IPS-20b (cell line): ENCODE results near the gene ENDOV.

Experiments used
- H3K27ac ChIP-seq: one replicate; pipeline ENCODE4 v1.5.1; 2013; ENCODE audit warnings: low read length
- H3K27me3 ChIP-seq: 2 replicates; pipeline ENCODE4 v1.6.1; 2013; ENCODE audit warnings: mild to moderate bottlenecking, low read length, inconsistent platforms; ENCODE audit not compliant: insufficient read depth
- H3K36me3 ChIP-seq: 2 replicates; pipeline ENCODE4 v1.6.1; 2013; ENCODE audit warnings: low read depth, mild to moderate bottlenecking, inconsistent platforms, low read length, moderate library complexity; ENCODE audit not compliant: insufficient read depth
- H3K4me1 ChIP-seq: 2 replicates; pipeline ENCODE4 v1.6.1; 2013; ENCODE audit warnings: mild to moderate bottlenecking, control low read depth, inconsistent platforms, low read length, moderate library complexity; ENCODE audit not compliant: insufficient read depth
- H3K4me3 ChIP-seq: 2 replicates; pipeline ENCODE4 v1.5.1; 2013; ENCODE audit warnings: mild to moderate bottlenecking, low read length, inconsistent platforms
- H3K9ac ChIP-seq: 2 replicates; pipeline ENCODE4 v1.6.1; 2013; ENCODE audit warnings: low read depth, mild to moderate bottlenecking, inconsistent platforms, low read length, moderate library complexity
- H3K9me3 ChIP-seq: 2 replicates; pipeline ENCODE4 v1.6.1; 2013; ENCODE audit warnings: mild to moderate bottlenecking, low read depth, low read length, inconsistent platforms; ENCODE audit not compliant: insufficient read depth

ENDOV gene

DNA sequence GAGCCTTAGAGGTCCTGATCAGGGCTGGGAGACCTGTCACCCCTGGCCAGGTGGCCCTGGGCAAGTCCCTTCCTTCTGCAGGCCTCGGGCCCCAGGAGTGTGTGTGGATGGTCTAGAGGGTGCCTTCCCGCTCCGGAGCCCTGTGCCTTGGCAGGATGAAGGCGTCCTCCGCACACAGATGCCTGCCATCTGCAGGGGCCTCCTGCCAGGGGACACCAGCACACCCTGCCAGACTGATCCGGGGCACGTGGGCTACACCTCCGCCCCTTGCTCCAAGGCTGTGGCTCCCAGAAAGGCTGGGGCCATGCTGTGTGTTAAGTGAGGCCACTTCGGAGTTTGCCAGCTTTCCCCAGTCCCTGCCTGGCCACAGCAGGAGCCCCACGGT, 30.8 kb downstream of the ENDOV start:
- H3K27me3 ChIP-seq = peaks cover 31% of the 10 kb centered on the region
- no peaks in the 10 kb centered on the region for H3K36me3 ChIP-seq
- no peaks in the 10 kb centered on the region for H3K9me3 ChIP-seq
- H3K4me1 ChIP-seq = no peaks in the 10 kb centered on the region
- no peak overlapping the region for H3K4me3 ChIP-seq
- H3K9ac ChIP-seq = no peak overlapping the region
- no peak overlapping the region for H3K27ac ChIP-seq

DNA sequence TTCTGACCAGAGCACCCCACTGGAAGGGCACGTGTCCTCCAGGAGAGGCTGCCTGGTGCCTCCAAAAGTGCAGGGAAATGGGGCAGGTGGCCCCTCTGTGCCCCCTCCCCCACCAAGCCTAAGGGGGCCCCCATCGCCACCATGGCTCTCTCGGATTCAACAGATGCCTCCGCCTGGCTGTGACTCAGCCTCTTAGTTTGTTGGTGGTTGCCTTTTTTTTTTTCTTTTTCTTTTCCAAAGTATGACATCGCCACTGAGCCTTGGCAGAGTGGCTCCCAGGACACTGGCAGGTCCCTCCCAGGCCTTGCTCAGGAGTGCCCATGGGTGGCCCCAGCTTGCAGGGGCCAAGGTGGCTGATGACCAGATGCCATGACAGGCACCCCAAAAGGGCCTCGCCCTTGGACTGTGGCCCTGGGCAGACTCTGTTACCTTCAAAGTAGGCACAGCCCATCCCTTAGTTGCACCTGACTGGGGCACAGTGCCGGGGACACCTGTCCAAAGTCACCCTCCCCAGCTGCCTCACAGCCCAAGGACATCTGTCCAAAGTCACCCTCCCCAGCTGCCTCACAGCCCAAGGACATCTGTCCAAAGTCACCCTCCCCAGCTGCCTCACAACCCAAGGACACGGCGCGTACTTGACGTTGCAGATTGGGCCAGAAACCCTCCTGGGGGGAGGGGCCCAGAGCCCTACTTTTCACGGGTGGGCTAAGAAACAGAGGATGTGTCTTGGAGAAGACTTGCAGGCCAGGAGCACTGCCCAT, 31.9 kb downstream of the ENDOV start:
- H3K27me3 ChIP-seq = peaks cover 29% of the 10 kb centered on the region

DNA sequence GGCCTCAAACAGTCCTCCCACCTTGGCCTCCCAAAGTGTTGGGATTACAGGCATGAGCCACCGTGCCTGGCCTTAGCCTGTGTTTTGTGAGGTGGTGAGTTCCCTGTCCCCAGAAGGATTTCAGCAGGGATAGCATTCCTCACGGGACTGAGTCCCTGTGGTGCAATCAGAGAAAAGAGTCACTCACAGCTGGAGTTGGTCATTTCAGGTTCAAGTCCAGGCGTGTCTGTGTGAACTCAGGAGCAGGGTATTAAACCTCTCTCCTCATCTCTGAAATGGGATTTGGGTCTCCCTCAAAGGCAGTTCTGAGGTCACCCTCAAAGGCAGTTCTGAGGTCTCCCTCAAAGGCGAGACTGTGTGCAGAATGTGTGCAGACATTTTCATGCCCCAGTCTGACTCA, 32.8 kb downstream of the ENDOV start:
- H3K4me1 ChIP-seq = no peaks in the 10 kb centered on the region
- H3K9me3 ChIP-seq = no peaks in the 10 kb centered on the region
- H3K9ac ChIP-seq = no peak overlapping the region
- peaks cover 22% of the 10 kb centered on the region for H3K27me3 ChIP-seq
- no peaks in the 10 kb centered on the region for H3K36me3 ChIP-seq
- H3K27ac ChIP-seq = no peak overlapping the region
- H3K4me3 ChIP-seq = no peak overlapping the region

More for the DNA sequence above, 31.9 kb downstream of the ENDOV start:
- no peak overlapping the region for H3K4me3 ChIP-seq
- no peaks in the 10 kb centered on the region for H3K4me1 ChIP-seq
- H3K9me3 ChIP-seq = no peaks in the 10 kb centered on the region
- no peak overlapping the region for H3K9ac ChIP-seq
- H3K36me3 ChIP-seq = no peaks in the 10 kb centered on the region
- no peak overlapping the region for H3K27ac ChIP-seq

DNA sequence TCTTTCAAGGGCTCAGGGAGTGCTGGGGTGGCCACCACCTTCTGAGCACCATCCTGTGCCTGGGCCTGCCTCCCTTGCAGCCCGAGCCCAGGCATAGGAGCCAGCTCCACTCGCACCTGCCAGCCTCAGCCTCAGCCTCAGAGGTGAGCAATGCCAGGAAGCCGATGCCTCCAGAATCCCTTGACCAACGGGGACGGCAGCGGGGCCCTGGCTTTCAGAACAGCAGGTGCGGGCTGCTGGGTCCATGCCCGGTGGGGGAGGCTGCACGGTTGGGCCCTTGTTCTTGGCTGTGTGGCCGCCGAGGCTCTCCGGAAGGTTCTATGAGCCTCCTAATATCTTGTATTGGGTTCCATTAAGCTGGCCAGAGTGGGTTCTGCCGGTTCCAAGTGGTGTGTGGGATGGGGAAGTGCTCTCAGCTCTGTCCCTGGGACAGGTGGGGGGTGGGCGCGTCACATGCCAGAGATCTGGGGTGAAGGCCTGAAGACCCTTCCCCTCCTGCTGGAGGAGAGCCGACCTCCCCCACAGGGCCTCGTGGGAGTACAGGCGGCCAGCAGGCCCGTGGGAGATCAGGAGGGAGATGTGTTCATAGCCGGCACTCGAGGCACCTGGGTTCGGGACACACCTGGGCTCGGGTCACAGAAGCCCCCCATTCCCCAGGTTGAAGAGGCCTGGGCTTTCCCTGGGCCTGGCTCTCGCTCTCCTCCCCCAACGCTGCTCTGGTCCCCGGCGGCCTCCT, 34.4 kb downstream of the ENDOV start:
- Histone ChIP-seq H3K36me3 (no peaks in the 10 kb centered on the region), H3K4me1 (no peaks in the 10 kb centered on the region), H3K9me3 (no peaks in the 10 kb centered on the region), H3K27me3 (peaks cover 17% of the 10 kb centered on the region), H3K27ac (no peak overlapping the region), H3K4me3 (no peak overlapping the region), H3K9ac (no peak overlapping the region)

DNA sequence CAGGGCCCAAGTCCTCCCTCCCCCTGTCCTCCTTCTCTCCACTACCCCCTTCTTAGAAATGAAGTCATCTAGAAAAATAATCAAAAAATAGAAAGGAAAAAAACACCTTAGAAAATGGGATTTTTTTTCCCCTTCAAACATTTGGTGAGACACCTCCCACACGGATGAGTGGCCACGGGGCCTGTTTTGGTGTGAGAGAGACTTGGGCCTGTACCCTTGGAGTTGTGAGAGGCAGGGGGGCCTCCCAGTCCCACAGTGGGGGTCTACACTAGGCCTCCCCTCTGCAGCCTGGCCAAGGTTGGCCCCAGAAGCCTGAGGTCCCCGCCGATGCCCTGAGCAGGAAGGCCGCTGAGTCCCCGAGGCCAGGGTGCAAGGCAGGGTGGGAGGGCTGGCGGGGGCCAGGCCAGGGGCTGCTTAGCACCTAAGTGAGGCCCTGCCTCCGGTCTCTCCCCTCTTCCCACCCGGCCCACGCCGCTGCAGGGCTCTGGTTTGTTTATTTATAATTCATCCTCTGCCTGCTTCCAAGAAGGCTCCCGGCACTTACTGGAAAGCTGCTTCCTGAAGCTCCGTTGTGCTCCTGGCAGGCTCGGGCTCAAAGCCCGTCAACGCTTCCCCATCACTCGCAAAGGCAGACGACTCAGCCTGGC, 35.1 kb downstream of the ENDOV start:
- Histone ChIP-seq H3K36me3 (no peaks in the 10 kb centered on the region), H3K9ac (no peak overlapping the region), H3K27ac (no peak overlapping the region), H3K4me1 (no peaks in the 10 kb centered on the region), H3K27me3 (peaks cover 12% of the 10 kb centered on the region), H3K4me3 (no peak overlapping the region), H3K9me3 (no peaks in the 10 kb centered on the region)

DNA sequence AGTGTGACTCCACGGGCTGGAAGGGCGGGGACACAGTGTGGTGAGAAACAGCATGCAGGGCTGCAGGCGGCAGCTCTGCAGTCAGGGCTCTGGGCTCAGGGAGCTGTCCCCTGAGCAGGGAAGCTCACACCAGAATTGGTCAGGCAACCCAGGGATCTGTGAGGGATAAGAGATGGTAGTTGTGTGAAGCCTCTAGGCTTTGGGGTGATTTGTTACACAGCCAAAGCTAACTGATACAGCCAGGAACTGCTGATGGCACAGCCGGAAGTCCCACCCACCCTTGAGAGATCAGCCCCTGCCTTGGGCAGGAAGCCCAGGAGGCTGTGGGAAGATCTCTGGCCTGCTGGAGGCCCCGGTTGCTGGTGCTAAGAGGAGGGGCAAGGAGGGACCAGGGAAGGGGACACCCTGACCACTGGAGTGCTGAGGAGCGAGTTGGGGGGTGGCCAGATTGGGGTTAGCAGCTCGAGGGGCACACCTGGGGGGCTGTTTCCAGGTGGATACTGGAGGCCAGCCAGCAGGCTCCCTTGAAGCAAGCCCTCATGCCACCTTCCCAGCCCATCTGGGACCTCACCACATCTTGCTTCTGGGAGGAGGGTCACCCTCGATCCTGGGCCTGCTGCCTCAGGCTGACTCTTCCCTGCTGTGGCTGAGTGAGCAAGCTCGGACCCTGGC, 36.3 kb downstream of the ENDOV start:
- Histone ChIP-seq H3K9ac (no peak overlapping the region), H3K27me3 (peaks cover 19% of the 10 kb centered on the region), H3K27ac (no peak overlapping the region), H3K4me3 (no peak overlapping the region), H3K36me3 (no peaks in the 10 kb centered on the region), H3K4me1 (peaks cover 3% of the 10 kb centered on the region; the same call in 1 of the 2 replicates), H3K9me3 (no peaks in the 10 kb centered on the region)

DNA sequence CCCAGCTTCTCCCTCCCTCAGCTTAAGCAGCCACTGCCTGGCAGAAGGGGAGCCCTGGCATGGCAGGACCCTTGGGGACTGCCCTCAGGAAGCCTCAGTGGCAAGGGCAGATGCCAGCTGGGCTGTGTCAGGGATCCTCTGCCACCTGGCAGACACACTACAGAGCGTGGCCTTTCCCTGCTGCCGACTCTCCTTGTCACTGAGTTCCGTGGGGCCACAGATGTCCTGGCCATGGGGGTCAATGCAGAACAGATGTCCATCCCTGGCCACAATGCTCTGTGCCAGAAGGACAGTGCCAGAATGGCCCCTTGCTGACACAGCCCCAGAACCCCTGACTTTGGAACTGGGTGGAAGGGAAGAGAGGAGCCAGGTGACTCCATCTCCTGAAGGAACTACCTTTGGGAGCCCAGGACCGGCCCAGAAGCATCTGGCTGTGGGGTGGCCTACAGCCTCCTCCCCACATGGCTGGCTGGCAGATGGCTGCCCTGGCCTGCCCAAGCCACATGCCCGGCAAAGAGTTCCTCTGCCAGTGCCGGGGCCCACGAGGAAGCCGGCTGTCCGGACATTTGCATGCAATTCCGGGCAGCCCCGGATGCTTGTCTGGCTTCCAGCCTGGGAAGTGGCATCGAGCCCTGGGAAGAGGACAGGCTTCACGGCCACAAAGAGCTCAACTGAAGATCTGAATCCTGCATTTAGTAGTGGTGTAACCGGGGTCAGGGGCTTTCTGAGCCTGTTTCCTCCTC, 37.4 kb downstream of the ENDOV start:
- H3K4me3 ChIP-seq = no peak overlapping the region
- no peaks in the 10 kb centered on the region for H3K9me3 ChIP-seq
- H3K27ac ChIP-seq = no peak overlapping the region
- H3K4me1 ChIP-seq = peaks cover 3% of the 10 kb centered on the region; the same call in 1 of the 2 replicates
- H3K9ac ChIP-seq = no peak overlapping the region
- no peaks in the 10 kb centered on the region for H3K36me3 ChIP-seq
- peaks cover 30% of the 10 kb centered on the region for H3K27me3 ChIP-seq

DNA sequence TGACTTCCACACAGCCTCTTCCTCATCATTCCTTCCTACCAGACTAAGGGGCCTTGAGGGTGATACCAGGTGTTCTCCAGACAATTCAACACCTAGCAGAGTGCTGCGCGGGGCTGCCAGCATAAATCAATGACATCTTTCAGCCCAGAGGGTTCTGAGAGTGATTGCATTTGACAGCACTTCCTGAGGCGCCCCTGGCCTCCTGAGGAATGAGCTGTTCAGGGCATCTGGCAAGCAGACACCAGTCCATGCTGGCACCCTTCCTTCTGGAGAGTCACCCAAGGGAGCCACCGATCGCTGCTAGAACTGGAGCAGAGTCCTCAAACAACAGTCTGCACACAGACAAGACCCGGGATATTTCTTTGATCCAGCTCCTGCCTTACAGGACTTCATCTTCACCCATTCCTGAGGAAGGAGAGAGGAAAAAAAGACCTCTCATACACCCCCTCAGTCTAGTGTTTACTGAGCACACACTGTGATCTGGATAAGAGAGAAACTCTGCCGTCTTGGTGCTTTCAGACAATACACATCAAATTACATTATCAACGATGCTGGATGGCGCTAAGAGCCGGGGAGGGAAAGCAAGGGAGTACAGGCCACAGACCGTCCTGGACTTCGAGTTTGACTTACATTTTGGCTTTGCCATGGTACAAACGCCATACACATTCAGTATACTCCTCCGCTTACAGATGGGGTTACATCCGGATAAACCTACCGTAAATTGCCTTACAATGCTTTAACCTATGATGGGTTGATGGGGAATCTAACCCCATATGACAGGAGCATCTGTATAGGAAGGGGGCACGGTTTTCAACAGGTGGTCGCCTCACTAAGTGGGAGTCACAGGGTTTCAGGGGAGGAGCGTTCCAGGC, 38.4 kb downstream of the ENDOV start:
- Histone ChIP-seq H3K27me3 (peaks cover 40% of the 10 kb centered on the region), H3K27ac (no peak overlapping the region), H3K9ac (peak overlapping the region; percentile 98; the same call in 1 of the 2 replicates), H3K9me3 (no peaks in the 10 kb centered on the region), H3K4me3 (peak overlapping the region; percentile 86), H3K4me1 (peaks cover 3% of the 10 kb centered on the region; the same call in 1 of the 2 replicates), H3K36me3 (no peaks in the 10 kb centered on the region)

DNA sequence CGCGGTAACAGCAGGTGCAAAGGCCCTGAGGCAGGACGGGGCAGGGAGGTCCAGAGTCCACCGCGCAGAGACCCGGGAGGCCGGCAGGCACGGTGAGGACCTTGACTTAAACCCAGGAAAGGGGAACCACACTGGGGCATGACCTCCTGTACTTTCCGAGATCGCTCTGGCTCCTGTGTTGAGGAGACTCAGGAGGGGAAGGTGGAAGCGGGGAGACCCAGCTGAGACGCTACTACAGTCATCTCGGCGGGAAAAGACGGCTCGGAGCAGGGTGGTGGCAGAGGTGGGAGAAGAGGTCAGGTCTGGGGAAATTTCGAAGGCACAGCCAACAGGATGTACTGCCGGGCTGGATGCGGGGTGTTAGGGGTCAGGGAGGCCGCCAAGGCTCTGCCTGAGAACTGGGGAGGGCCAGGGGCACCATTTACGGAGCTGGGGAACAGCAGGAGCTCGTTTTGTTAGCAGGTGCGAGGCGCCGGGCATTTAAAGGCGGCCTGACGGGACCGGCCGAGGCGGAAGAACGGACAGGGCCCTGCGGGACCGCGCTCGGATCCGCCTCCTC, 39.1 kb downstream of the ENDOV start:
- Histone ChIP-seq H3K36me3 (no peaks in the 10 kb centered on the region), H3K9ac (peak overlapping the region; percentile 98), H3K27me3 (peaks cover 47% of the 10 kb centered on the region), H3K27ac (peak overlapping the region; percentile 40), H3K9me3 (no peaks in the 10 kb centered on the region), H3K4me3 (peak overlapping the region; percentile 86), H3K4me1 (peaks cover 3% of the 10 kb centered on the region; the same call in 1 of the 2 replicates)
